HG02840 (cell line): Measurements from ENCODE around the gene FANCC.

Source experiments
- ATAC-seq: cut with Tn5 transposase; IDR thresholded peaks from one replicate; pipeline ENCODE4 v1.9.1; 2021; ENCODE audit warnings: mild to moderate bottlenecking, moderate library complexity, moderate number of reproducible peaks; ENCODE audit not compliant: unreplicated experiment, low FRiP score

The FANCC gene

DNA sequence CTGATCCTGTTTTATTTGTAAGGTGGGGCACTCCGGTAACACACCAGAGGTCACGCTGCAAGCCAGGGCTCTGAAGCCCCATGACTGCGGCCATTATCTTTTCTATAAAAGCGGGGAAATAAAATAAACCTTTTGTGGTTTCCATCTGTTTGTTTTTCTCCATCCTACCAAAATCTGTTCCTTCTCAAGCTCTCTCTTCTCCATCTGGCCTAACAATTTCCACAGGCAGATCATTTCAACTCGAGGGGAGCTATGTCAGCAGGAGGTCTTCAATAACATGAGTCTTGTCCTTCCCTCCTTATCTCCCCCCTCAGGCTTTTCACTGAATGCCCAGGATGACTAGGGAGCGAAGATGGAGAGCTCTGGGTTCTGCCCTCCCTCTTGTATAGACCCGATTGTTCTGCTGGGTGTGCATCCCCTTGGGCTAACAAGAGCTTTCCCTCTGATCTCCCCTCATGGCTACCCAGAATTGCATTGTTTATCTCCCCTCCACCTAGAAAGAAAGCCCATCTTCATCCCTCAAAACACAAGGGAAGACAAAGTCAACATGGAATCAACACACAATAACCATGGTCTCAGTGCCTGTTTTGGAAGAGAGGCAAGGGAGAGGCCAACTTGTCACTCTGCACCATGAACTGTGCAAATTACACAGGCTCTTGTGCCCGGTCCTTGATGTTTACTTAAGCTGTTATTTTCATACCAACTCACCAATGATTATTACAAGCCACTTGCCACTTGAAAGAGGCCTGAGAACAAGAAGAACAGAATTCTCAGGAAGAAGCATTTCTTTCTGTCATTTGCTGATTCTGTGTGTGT, 187.8 kb downstream of the FANCC start:
- ATAC-seq = no peak

DNA sequence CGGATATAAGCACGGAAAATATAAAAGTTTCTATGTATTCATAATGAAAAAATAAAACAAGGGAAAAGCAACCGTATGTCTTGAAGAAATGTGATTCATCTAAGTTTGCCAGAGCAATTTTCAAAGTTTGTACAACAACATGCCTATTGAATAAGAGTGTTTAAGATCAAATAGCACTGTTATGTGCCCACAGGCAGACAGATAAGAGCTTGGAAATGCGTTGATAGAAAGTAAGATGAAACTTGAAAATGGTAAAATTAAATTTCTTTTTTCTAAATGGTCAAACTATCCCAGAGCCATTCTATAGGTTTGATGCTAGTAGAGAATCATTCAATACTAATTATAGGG, 189.4 kb downstream of the FANCC start:
- no peak for ATAC-seq

DNA sequence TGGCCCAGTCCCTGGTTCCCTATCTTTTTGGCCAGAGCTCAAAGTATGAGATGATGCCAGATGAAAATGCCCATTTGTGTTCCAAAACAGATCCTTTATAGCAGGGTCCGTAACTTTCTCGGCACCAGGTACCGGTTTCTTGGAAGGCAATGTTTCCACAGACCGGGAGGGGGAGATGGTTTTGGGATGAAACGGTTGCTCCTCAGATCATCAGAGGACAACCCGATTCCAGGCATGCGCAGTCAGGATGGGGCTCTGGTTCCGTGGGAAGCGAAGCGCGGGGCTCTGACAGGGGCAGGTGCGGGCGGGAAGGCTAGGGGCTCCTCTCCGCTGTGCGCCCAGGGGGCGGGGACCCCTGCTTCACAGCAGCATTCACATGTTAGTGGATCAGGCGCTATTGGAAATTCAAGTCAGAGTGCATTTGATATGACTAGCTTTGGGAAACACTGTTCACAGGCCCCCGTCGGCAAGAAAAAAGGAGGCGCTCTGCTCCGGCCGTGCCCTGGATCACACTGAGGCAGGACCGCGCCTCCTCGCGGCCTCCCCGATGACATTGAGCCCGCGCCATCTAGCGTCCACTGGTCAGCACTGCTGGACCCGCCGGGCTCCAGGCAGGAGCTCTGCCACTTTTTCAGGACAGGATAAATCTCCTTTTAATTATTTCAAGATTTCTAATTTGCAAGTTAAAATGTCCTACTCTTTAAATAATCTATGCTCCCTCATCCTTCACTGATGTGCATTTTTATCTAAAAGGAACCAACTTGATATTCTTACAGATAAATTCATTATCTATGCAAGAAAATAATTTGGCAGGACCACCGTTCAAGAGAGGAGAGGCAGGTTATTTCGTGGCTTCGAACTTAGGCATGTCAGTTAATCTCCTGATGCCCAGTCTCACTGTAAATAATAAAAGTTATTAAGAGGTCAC, 190.0 kb downstream of the FANCC start:
- ATAC-seq = no peak

DNA sequence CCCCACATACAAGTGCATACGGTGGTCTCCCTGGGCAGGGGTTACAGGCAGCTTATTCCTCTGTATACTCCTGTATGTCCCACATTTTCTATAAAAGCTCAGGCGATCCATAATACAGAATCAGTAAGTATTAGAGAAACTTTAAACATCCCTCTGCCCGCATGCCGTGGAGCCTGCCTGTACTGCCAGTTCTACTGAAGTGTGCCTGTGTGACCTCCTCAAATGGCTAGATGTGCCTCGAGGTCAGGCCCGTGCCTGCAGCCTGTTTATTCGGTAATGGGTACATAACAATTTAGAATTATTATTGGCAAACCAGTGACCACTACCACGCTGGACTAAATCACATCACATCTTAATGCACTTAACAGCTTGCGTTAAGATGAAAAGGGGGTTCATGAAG, 190.8 kb downstream of the FANCC start:
- ATAC-seq = no peak

DNA sequence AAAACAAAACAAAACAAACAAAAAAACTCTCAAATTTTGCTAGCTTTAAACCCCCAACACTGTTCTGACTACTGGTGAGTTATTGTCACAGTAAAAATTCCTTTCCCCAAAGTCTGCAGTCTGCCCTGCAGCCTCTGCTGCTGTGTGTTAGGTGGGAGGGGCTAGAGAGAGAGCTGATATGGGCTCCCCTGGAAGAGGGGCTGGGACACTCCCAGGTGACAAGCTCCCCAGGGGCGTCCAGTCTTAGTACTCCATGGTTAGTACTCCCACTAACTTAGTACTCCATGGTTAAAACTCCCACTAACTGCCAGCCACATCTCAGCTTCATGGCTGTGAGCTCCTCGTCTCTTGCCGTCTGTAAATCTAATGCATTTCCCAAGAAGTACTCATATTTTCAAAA, 191.9 kb downstream of the FANCC start:
- no peak for ATAC-seq

DNA sequence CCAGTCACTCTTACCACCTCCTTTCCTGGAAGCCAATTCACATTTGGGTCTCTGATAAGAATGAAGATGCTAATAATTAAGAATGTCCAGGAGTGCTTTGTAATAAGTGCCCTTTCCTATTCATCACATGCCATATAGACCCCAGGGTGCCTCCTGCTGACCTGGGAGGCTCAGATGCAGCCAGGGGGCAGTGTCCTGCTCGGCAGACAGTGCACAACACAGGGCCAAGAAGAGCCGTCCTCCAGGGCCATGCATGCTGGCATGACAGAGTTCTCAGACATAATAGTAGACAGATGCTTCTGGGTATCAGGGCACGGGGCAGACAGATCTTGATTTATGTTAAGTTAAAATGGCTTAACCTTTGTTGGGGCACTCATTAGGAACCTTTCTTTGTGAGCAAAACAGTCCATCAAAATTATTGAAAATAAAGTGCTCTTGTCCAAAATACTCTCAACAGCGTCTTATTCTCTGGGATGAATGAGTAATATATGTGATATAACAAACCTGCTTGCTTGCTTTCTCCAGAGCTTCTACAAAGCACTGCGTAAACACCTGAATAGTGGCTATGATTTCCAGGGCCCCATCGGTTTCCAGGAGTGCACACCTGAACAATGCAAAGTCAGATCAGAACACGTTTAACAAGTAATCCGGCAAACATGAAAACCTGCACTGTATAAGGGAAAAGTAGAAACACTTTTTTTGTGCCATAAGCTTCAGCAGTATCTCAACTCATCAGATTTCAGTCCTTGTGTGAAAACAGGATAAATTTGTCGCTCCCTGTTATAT, 192.7 kb downstream of the FANCC start:
- no peak for ATAC-seq

DNA sequence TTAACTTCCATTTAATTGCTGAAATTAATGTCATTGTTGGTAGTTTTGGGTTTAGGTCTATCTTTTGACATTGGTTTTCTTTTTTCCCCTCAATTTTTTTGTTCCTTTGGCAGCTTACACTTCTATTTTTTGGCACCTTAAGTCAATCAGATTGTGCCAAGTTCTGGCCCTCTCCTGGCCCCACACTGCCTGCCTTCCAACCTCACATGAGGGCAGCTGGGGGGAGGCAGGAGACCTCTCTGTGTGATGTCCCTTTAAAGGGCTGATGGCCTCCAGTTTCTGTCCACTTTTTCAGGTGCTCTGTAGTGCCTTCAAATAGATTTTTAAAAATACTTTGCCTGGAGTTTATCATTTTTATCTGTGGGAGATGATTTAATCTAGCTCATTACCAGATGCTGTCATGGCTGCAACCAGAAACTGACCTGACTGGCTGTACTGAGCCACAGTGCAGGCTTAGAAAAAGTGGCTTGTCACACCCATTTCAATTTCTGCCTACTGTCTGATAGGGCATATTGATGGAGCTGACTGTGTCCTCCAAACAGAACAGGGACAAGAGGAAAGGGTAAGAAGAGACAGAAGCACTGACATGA, 196.6 kb downstream of the FANCC start:
- no peak for ATAC-seq

DNA sequence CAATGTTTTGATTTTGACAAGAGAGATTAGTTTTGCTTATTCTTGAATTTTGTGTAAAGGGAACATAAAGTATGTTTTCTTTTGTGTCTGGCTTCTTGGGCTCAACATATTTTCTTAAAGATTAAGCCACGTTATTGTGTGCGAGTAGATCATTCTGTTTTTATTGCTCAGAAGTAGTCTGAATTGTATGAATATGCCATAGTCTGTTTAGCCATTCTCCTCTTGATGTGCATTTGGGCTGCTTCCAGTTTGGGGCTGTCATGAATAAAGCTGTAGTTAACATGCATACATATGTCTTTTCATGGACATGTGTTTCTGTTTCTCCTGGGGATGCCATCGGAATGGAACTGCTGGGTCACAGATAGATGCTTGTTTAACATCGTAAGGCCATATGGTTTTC, 198.9 kb downstream of the FANCC start:
- ATAC-seq = no peak

DNA sequence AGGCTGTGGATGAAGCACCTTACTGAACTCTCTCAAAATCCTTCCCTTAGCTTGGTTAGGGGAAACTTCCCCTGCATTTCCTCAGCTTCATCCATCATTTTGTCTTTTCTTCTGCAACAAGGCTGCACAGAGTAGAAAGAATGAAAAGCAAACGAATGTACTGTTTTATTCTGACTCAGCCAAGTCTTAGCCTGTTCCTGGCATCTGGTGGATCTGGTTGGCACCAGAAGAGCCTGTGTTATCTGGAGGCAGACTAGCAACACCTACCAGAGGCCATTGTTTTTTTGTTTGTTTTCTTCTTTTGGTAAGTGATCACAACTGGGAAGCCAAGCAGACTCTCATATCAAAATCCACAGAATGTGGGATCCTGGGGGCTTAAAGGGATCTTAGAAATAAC, 200.7 kb downstream of the FANCC start:
- no peak for ATAC-seq

DNA sequence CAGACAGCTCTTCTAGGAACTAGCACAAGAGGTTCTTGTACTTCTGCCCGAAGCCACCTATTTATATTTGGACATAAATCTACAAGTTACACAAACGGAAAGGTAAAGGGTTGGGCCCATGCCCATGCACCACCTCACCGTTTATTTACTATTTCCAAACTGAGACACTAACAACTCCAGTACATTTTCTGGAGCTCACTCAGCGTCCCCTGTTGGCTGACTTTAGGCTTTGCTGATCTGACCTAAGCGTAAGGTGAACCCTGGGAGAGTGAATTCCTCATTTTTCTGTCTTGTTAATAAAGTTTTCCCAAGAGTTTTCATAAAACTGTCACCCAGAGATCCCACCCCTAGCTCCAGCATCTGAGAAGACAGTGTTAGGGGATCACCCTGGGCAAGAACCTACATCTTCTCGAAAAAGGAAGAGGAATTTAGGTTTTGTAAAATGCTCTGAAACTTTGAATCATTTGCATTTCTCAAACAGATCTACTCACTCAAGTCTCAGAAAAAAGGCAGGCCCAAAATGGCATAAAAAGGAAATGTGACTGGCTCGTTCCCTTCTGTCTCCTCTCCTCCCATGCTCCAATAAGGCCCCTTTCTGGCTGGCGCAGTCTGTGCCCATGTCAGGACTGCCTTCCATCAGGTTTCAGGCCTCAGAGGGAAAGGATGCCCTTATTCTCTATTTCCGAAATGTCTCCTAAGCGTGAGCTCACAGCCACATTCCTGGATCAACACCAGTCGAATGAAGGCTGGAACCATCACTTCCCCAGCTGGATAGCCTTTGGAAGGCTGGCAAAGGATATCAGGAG, 201.3 kb downstream of the FANCC start:
- no peak for ATAC-seq

DNA sequence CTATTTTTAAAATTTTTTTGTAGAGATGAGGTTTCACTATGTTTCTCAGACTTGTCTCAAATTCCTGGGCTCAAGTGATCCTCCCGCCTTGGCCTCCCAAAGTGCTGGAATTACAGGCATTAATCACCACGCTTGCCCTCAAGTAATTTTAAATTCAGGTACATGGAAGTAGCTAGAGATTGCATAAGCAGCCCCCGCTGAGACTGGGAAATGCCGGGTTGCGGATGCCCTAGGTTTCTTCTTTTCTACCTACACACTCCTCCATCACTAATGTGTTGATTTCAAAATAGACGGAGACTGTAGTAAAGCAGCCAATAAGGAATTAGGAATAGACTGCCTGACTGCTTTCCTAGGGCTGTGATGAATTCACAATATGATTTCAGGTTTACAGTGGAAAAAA, 202.4 kb downstream of the FANCC start:
- ATAC-seq = no peak

DNA sequence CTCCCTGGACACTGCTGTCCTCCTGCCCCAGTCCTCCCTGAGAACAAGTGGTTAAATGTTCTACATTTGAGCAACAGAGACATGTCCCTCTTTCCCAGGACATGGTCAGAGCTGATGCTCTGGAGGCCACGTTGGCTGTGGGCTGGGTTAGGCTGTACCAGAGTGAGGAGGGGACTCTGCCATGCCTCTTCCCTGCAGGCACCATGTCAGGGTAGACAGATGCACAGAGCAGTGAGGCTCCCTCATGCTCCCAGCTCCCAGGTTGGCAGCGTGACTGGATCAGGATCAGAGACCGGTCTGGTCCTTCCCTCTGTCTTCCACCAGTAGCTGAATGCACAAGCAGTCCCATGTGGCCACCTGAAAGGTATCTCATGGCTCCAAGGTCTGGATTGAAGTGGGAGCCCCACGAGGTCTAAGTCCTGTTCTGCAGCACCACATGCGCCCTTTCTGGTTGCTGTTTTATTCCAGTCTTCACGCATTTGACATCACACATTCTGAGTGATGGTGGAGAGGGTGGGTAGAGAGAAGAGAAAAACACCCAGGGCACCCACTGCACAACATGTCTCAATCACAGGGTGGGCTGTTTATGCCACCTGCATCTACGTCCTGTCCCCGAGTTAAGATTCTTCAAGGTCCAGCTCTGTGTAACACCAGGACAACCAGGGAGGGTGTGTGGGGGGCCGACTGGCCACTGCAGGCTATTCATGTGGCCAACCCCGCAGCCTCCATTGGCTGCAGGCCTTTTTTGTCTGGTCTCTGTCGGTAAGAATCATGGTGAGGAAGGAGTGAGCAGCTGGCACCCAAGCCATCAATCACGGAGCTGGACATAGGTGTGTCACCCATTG, 204.9 kb downstream of the FANCC start:
- no peak for ATAC-seq

DNA sequence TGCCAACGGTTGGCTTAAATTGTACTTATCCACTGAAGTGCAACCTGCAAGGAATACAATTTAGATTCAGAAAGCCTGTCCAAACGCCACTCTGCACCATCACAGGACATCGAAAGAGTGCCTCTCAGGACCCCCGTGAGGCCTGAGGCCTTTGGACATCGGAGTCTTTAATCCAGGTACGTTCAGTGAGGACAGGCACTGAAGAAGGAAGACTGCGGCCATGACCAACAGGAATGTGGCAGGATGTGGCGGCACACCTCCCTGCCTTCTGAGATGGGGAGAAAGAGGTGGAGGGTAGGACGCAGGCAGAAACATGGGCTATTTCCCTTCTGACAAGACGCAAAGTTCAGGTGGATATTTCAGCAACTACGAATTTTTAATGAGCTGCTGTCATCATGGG, 205.8 kb downstream of the FANCC start:
- ATAC-seq = no peak

DNA sequence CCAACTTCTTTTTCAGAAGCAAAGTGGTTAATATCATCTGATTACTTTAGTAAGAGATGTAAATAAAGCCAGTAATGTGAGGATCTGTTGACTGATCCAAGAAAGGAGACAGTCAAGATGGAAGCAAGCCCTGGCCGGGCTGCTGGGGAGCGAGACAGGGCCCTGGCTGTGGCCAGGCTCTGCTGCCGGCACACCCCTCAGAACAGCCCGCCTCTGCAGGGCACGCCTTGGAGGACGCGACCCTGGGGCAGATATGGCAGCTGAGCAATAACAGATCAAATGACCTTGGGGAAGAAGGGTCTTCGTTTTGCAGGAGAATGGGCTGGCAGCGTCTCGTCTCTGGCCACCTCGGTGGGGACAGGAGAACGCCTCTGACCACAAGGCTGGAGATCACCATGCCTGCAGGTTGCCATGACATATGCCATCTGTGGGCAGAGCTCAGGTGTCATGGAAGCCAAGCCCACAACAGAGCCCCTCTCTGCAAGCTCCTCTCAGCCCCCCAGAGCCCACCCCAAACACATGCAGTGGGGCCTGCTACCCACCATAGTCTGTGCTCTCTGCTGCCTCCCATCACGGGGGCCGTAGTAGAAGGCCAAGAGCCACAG, 206.5 kb downstream of the FANCC start:
- no peak for ATAC-seq

DNA sequence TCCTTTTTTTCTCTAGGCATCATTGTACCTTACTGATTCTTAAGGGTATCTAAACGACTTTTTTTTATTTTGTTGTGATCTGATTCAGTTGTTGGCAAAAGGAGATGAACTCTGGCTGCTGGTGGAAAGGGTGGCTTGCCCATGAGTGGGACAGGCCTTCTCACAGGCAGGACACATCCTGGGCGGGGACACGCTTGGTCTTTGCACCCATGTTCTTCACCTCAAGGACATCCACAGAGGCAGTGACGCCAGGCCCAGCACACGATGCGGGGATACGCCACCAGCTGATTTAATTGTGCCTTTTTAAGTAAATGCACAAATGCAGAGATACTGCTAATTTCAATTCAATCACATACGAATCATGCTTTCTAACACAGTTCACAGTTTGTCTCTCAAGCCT, 208.1 kb downstream of the FANCC start:
- no peak for ATAC-seq

DNA sequence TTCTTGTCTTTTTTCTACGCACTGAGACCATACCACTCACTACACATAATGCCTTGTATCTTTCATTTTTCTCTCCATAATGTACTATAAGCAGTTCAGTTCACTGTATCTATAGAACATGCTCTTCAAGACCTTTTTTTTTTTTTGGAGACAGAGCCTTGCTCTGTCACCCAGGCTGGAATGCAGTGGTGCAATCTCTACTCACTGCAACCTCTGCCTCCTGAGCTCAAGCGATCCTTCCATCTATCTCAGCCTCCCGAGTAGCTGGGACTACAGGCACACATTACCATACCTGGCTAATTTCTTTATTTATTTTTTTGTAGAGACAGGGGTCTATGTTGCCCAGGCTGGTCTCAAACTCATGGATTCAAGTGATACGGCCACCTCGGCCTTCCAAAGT, 208.7 kb downstream of the FANCC start:
- no peak for ATAC-seq

DNA sequence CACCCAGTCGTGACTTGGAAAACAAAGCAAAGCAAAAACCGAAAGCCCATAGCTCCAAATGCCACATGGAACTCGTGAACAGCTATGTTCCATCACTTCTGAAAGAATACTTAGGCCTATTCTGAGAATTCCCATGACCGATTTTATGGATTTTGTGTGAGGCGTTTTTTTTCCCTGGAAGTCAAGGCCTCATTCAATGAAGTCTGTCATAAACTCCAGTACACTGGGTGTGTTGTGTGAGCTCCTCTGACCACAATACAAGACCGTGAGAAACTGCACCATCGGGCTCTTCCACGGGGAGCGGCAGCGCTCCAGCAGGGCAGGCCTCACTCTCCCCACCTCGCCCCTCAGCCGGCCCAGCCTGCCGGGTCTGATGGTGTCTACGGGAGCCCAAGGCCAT, 209.5 kb downstream of the FANCC start:
- no peak for ATAC-seq

DNA sequence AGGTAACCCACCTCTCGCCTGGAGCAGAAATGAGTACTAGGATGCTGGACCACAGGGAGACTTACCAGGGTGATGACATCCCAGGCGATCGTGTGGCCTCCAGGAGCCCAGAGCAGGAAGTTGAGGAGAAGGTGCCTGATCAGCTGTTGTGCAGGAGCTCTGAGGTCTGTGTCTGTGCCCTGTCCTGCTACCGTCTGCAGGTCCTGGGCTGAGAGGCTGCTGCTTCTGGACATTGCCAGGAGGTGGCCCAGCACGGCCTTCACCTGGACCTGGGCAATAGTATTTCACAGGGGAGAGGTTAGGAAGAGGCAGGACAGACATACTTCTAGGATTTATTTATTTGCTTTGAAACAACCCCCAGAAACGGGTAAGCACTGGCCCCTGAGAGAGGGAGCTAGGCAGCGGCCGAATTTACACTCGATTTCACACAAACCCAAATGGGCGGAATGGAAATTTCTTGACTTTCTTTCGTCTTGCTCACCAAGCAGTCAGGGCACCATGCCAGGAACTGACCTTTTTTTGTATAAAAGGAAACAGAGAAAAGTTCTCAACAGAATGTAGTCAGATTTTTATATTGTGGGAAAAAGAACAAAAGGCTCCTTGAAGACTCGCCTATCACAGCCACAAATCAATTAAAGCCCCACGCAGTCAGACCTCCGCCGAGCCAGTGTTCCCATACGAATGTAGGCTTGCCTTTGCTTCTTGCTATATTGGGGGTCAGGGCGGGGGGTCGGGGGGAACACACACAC, 210.3 kb downstream of the FANCC start:
- ATAC-seq = no peak
